ENCODE data around the gene PPP1R7.

- TF ChIP-seq CTCF (IDR thresholded peaks at IDR 0.05 in 2 of 3, conservative IDR thresholded peaks at IDR 0.05 in 1 of 3; ENCODE audit: insufficient read depth in 2 of 3, low read depth in 1 of 3, low read length in 3 of 3): no peak
- no peak for TF ChIP-seq THRA (IDR thresholded peaks at IDR 0.05)
- no peak for TF ChIP-seq ATF1 (CRISPR knock-in tag; IDR thresholded peaks at IDR 0.05)
- TF ChIP-seq ATF1 (tag; IDR thresholded peaks at IDR 0.05): no peak
- TF ChIP-seq ZNF830 (CRISPR knock-in tag; IDR thresholded peaks at IDR 0.05): no peak
- TF ChIP-seq FOSL1 (tag; conservative IDR thresholded peaks at IDR 0.05): no peak
- TF ChIP-seq EZH2 (IDR thresholded peaks at IDR 0.05; ENCODE audit: borderline replicate concordance, low read depth, low read length): no peak
- TF ChIP-seq ESRRA (IDR thresholded peaks at IDR 0.05; ENCODE audit: borderline replicate concordance, low read depth): no peak
- TF ChIP-seq ZNF274 (IDR thresholded peaks at IDR 0.05; ENCODE audit: borderline replicate concordance, low read depth, low read length): no peak
- no peak for TF ChIP-seq FOXA3 (CRISPR knock-in tag; conservative IDR thresholded peaks at IDR 0.05 in 1 of 2, IDR thresholded peaks at IDR 0.05 in 1 of 2)
- TF ChIP-seq HDAC6 (IDR thresholded peaks at IDR 0.05; ENCODE audit: low read depth, low read length): no peak
Observed at GRCh38 chr2:241199897-241200821, 49.9 kb downstream of the PPP1R7 start.

Measured in K562 (cell line).